ENCODE results near the gene L1CAM.

Gene L1CAM

GRCh38 chrX:153871946-153872878 is 13.8 kb downstream of the L1CAM start:
- Mint-ChIP-seq H3K9me3 (peaks cover 0 to 3% of the 10 kb centered on the region in 2 donors), H3K27ac (no peak overlapping the region), H3K4me1 (peaks cover 2 to 6% of the 10 kb centered on the region in 2 donors), H3K4me3 (no peak overlapping the region), H3K27me3 (peaks cover 39 to 48% of the 10 kb centered on the region in 2 donors), H3K36me3 (peaks cover 11 to 13% of the 10 kb centered on the region in 2 donors)
- DNase-seq = no peak
- no peak for ATAC-seq (replicated peaks)

- peaks cover 0 to 3% of the 10 kb centered on the region in 2 donors for H3K9me3 Mint-ChIP-seq
- ATAC-seq (replicated peaks) (no peak), DNase-seq (no peak)
- H3K36me3 Mint-ChIP-seq = peaks cover 11 to 13% of the 10 kb centered on the region in 2 donors
- H3K27me3 Mint-ChIP-seq = peaks cover 38 to 46% of the 10 kb centered on the region in 2 donors
- H3K4me3 Mint-ChIP-seq = no peak overlapping the region
- H3K4me1 Mint-ChIP-seq = peaks cover 2 to 6% of the 10 kb centered on the region in 2 donors
- no peak overlapping the region for H3K27ac Mint-ChIP-seq
Observed at GRCh38 chrX:153871451-153871850, 14.5 kb downstream of the L1CAM start.

- H3K36me3 Mint-ChIP-seq = peaks cover 9 to 11% of the 10 kb centered on the region in 2 donors
- H3K4me1 Mint-ChIP-seq = peaks cover 2 to 6% of the 10 kb centered on the region in 2 donors
- no peak for DNase-seq
- ATAC-seq (replicated peaks) = no peak
- no peak overlapping the region for H3K27ac Mint-ChIP-seq
- peaks cover 32 to 41% of the 10 kb centered on the region in 2 donors for H3K27me3 Mint-ChIP-seq
- H3K4me3 Mint-ChIP-seq = no peak overlapping the region
- H3K9me3 Mint-ChIP-seq = no peaks in the 10 kb centered on the region
Observed at GRCh38 chrX:153870791-153871360, 15.1 kb downstream of the L1CAM start.

- ATAC-seq (replicated peaks) = no peak
- no peaks in the 10 kb centered on the region for H3K9me3 Mint-ChIP-seq
Observed at GRCh38 chrX:153870288-153870690, 15.7 kb downstream of the L1CAM start.

GRCh38 chrX:153869473-153870287 is 16.3 kb downstream of the L1CAM start:
- Mint-ChIP-seq H3K4me3 (no peak overlapping the region), H3K36me3 (peaks cover 15 to 17% of the 10 kb centered on the region in 2 donors), H3K4me1 (peaks cover 0 to 6% of the 10 kb centered on the region in 2 donors), H3K27ac (no peak overlapping the region), H3K27me3 (peaks cover 23 to 32% of the 10 kb centered on the region in 2 donors), H3K9me3 (no peaks in the 10 kb centered on the region)
- DNase-seq (no peak), ATAC-seq (replicated peaks) (no peak)

More at GRCh38 chrX:153870288-153870690, 15.7 kb downstream of the L1CAM start:
- Mint-ChIP-seq H3K36me3 (peaks cover 15 to 17% of the 10 kb centered on the region in 2 donors), H3K27ac (no peak overlapping the region), H3K4me1 (peaks cover 2 to 6% of the 10 kb centered on the region in 2 donors), H3K4me3 (no peak overlapping the region), H3K27me3 (peaks cover 30 to 38% of the 10 kb centered on the region in 2 donors)
- DNase-seq = no peak

- Mint-ChIP-seq H3K9me3 (no peaks in the 10 kb centered on the region), H3K27me3 (peaks cover 19 to 23% of the 10 kb centered on the region in 2 donors), H3K36me3 (peaks cover 15 to 17% of the 10 kb centered on the region in 2 donors), H3K27ac (no peak overlapping the region), H3K4me1 (peaks cover 0 to 6% of the 10 kb centered on the region in 2 donors), H3K4me3 (no peak overlapping the region)
- ATAC-seq (replicated peaks) = no peak
- no peak for DNase-seq
Observed at GRCh38 chrX:153868576-153869472, 17.1 kb downstream of the L1CAM start.

GRCh38 chrX:153867671-153868070 is 18.3 kb downstream of the L1CAM start:
- Mint-ChIP-seq H3K9me3 (no peaks in the 10 kb centered on the region), H3K4me1 (peaks cover 2 to 6% of the 10 kb centered on the region in 2 donors), H3K27me3 (peaks cover 8 to 12% of the 10 kb centered on the region in 2 donors), H3K36me3 (peaks cover 15% of the 10 kb centered on the region in 2 donors), H3K4me3 (no peak overlapping the region), H3K27ac (no peak overlapping the region)
- no peak for DNase-seq
- no peak for ATAC-seq (replicated peaks)

- peaks cover 12 to 15% of the 10 kb centered on the region in 2 donors for H3K36me3 Mint-ChIP-seq
- H3K27me3 Mint-ChIP-seq = peaks cover 3 to 6% of the 10 kb centered on the region in 2 donors
- no peak overlapping the region for H3K4me3 Mint-ChIP-seq
- DNase-seq (no peak), ATAC-seq (replicated peaks) (no peak)
- H3K4me1 Mint-ChIP-seq = peaks cover under 1 to 2% of the 10 kb centered on the region in 2 donors
- H3K9me3 Mint-ChIP-seq = no peaks in the 10 kb centered on the region
- no peak overlapping the region for H3K27ac Mint-ChIP-seq
Observed at GRCh38 chrX:153867139-153867538, 18.8 kb downstream of the L1CAM start.

GRCh38 chrX:153866302-153867019 is 19.5 kb downstream of the L1CAM start:
- H3K4me3 Mint-ChIP-seq = no peak overlapping the region
- H3K36me3 Mint-ChIP-seq = peaks cover 11 to 15% of the 10 kb centered on the region in 2 donors
- H3K9me3 Mint-ChIP-seq = no peaks in the 10 kb centered on the region
- no peak overlapping the region for H3K27ac Mint-ChIP-seq
- H3K27me3 Mint-ChIP-seq = peaks cover 0 to 5% of the 10 kb centered on the region in 2 donors
- DNase-seq (no peak), ATAC-seq (replicated peaks) (no peak)
- peaks cover 0 to 2% of the 10 kb centered on the region in 2 donors for H3K4me1 Mint-ChIP-seq

GRCh38 chrX:153865685-153866084 is 20.3 kb downstream of the L1CAM start:
- Mint-ChIP-seq H3K4me1 (peaks cover 2 to 6% of the 10 kb centered on the region in 2 donors), H3K4me3 (no peak overlapping the region), H3K27ac (no peak overlapping the region), H3K9me3 (no peaks in the 10 kb centered on the region), H3K27me3 (peaks cover 0 to 5% of the 10 kb centered on the region in 2 donors), H3K36me3 (peaks cover 11 to 12% of the 10 kb centered on the region in 2 donors)
- DNase-seq = no peak
- no peak for ATAC-seq (replicated peaks)

GRCh38 chrX:153865321-153865580 is 20.7 kb downstream of the L1CAM start:
- no peak overlapping the region for H3K4me3 Mint-ChIP-seq
- H3K9me3 Mint-ChIP-seq = no peaks in the 10 kb centered on the region
- no peak overlapping the region for H3K27ac Mint-ChIP-seq
- peaks cover 0 to 5% of the 10 kb centered on the region in 2 donors for H3K27me3 Mint-ChIP-seq
- H3K4me1 Mint-ChIP-seq = peaks cover 2 to 7% of the 10 kb centered on the region in 2 donors
- DNase-seq (no peak), ATAC-seq (replicated peaks) (no peak)
- H3K36me3 Mint-ChIP-seq = peaks cover 11 to 12% of the 10 kb centered on the region in 2 donors

GRCh38 chrX:153864561-153865320 is 21.2 kb downstream of the L1CAM start:
- H3K4me3 Mint-ChIP-seq = no peak overlapping the region
- peaks cover 0 to 5% of the 10 kb centered on the region in 2 donors for H3K27me3 Mint-ChIP-seq
- no peak for ATAC-seq (replicated peaks)
- DNase-seq = no peak
- H3K27ac Mint-ChIP-seq = no peak overlapping the region
- H3K36me3 Mint-ChIP-seq = peaks cover 11 to 12% of the 10 kb centered on the region in 2 donors
- no peaks in the 10 kb centered on the region for H3K9me3 Mint-ChIP-seq
- H3K4me1 Mint-ChIP-seq = peaks cover 2 to 7% of the 10 kb centered on the region in 2 donors
